ENCODE results near the gene PMM1. TPM values are rescaled to one million over a fixed set of nuclear protein-coding genes. Genes with fewer than 3 reads are reported as not detected.

PMM1 gene
- total RNA-seq, 1 donor from 2014 or later, result 15.1 TPM

GRCh38 chr22:41564563-41564962 is 25.1 kb downstream of the PMM1 start:
- ATAC-seq (ENCODE audit: low read depth), result no peak
- Mint-ChIP-seq H3K9me3 (no peaks in the 10 kb centered on the region), H3K36me3 (ENCODE audit: low read depth) (no peaks in the 10 kb centered on the region), H3K27me3 (peaks cover 19% of the 10 kb centered on the region), H3K4me1 (no peaks in the 10 kb centered on the region), H3K27ac (no peak overlapping the region), H3K4me3 (no peak overlapping the region)
- intact Hi-C loops (cut with micrococcal nuclease), result no loop called here
- POLR2A ChIA-PET, result interaction anchor here (0.6 to 0.7 kb wide), 2 partner anchors 48 to 215 kb away, joined by 4 to 7 read pairs; no protein-coding TSS in a partner anchor
- CTCF ChIA-PET, result no interaction called here
- no peak for TF ChIP-seq CTCF (IDR thresholded peaks at IDR 0.05)
- DNase-seq, result no peak

DNA sequence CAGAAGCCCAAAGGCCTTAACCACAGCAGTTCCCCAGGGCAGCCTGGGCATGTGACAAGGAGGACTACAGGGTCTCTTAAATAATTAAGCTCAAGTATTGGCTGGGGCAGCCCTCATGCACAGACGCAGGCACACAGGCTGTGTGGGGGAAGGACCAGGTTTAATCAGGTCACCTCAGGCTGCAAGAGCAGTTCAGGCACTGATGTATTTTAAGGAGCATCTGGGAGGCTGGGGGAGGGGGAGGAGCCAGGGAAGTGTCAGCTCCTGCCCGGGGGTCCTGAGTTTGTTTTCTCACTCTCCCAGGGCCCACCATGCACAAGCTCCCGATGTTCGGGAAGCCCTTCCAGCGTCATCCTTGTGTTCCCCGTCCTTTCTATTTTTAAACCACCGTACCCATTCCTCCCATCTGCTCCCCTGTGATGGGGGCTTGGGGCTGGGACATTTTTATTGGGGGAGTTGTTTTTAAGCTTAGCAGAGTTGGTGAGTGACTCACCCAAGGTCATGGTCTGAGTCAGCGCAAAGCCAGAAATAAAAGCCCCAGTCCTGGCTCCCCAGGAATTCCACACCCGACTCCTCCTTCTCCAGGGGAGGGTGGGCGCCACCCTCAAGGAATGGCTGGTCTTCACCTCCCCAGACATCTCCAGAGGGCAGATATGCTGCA is 26.5 kb downstream of the PMM1 start:
- no peaks in the 10 kb centered on the region for H3K4me1 Mint-ChIP-seq
- no peaks in the 10 kb centered on the region for H3K36me3 Mint-ChIP-seq (ENCODE audit: low read depth)

DNA sequence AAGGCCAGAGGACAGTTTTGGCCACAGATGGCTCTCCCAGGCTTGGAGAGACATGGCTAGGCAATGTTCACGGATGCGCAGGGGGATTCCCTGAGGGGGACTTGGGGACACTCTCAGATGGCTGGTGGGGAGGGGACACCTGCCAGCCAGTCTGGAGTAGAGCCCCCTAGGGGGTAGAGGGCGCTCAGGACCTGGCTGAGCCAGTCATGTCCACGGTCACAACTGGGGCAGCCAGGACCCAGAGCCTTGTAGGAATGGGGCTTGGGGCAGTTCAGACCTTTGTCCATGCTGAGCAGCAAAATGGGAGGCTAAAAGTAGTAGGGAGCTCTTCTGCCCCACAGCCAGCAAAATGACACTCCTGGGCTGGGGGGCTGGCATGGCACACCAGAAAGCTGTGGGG is 27.2 kb downstream of the PMM1 start:
- no peaks in the 10 kb centered on the region for H3K36me3 Mint-ChIP-seq (ENCODE audit: low read depth)
- CTCF ChIA-PET, result no interaction called here
- no peaks in the 10 kb centered on the region for H3K4me1 Mint-ChIP-seq
- intact Hi-C loops (cut with micrococcal nuclease), result no loop called here
- ATAC-seq (ENCODE audit: low read depth), result no peak
- no peaks in the 10 kb centered on the region for H3K9me3 Mint-ChIP-seq
- H3K27ac Mint-ChIP-seq, result no peak overlapping the region
- H3K27me3 Mint-ChIP-seq, result peaks cover 23% of the 10 kb centered on the region
- TF ChIP-seq CTCF (IDR thresholded peaks at IDR 0.05), result no peak
- POLR2A ChIA-PET, result no interaction called here
- H3K4me3 Mint-ChIP-seq, result no peak overlapping the region
- no peak for DNase-seq

More for the DNA sequence above, 26.5 kb downstream of the PMM1 start:
- no peak for ATAC-seq (ENCODE audit: low read depth)
- no peaks in the 10 kb centered on the region for H3K9me3 Mint-ChIP-seq
- no peak for DNase-seq
- peaks cover 19% of the 10 kb centered on the region for H3K27me3 Mint-ChIP-seq
- CTCF ChIA-PET, result no interaction called here
- TF ChIP-seq CTCF (IDR thresholded peaks at IDR 0.05), result no peak
- H3K27ac Mint-ChIP-seq, result no peak overlapping the region
- intact Hi-C loops (cut with micrococcal nuclease), result no loop called here
- no peak overlapping the region for H3K4me3 Mint-ChIP-seq
- POLR2A ChIA-PET, result no interaction called here

DNA sequence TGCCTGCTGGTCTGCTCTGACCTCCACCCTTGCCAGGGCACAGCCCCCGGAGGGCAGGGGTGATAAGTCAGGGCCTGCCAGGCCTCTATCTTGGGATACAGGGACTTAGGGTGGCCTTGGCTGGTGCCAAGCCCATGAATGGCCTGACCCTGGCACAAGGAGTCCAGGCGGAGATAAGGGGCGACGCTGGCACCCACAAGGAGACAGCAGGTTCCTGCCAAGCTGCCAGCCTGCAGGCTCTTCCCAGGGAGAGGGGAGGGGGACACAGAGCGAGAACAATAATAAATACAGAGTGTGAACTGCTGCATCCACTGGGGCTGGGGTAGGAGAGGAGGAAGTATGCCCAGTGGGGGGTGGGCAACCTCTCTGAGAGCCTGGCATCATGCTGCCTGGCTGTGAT is 27.9 kb downstream of the PMM1 start:
- Mint-ChIP-seq H3K4me3 (no peak overlapping the region), H3K27me3 (peaks cover 26% of the 10 kb centered on the region), H3K36me3 (ENCODE audit: low read depth) (no peaks in the 10 kb centered on the region), H3K4me1 (no peaks in the 10 kb centered on the region), H3K27ac (no peak overlapping the region), H3K9me3 (no peaks in the 10 kb centered on the region)
- no peak for TF ChIP-seq CTCF (IDR thresholded peaks at IDR 0.05)
- POLR2A ChIA-PET, result no interaction called here
- ATAC-seq (ENCODE audit: low read depth), result no peak
- no peak for DNase-seq
- CTCF ChIA-PET, result no interaction called here
- intact Hi-C loops (cut with micrococcal nuclease), result no loop called here

DNA sequence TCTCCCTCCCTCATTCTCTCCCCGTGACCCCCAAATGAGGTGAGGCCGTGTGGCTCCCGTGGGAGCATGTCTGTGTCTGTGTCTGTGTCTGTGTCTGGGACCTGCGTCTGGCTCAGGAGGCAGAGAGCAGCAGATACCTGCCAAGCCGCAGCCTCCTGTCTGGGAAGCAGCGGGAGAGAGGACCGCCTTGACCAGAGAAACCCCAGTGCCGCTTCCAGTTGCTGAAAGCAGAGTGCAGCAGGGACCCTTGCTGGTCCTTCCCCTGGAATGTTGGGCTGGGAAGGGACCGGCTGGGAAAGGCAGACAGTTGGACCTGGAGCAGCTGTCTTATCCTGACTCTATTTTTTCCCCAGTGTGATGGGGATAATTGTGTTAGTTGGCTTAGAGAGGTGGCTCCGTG is 28.3 kb downstream of the PMM1 start:
- intact Hi-C loops (cut with micrococcal nuclease), result no loop called here
- TF ChIP-seq CTCF (IDR thresholded peaks at IDR 0.05), result no peak
- Mint-ChIP-seq H3K4me1 (no peaks in the 10 kb centered on the region), H3K36me3 (ENCODE audit: low read depth) (no peaks in the 10 kb centered on the region), H3K27ac (no peak overlapping the region), H3K4me3 (no peak overlapping the region), H3K9me3 (no peaks in the 10 kb centered on the region), H3K27me3 (peaks cover 26% of the 10 kb centered on the region)
- CTCF ChIA-PET, result no interaction called here
- POLR2A ChIA-PET, result interaction anchor here (0.6 kb wide), 1 partner anchor 514 kb away, joined by 3 read pairs; no protein-coding TSS in a partner anchor
- DNase-seq (no peak), ATAC-seq (ENCODE audit: low read depth) (no peak)

Measured in activated B cell treated with CpG ODN at 0.5 μM for 24 hours (primary cell).